BLaER1 (cell line): Measurements from ENCODE around the gene MPZL1.
"Not testable (repeated sequence)": the region's sequence is repeated elsewhere in the genome, so short reads cannot be mapped to it uniquely, and the experiment has no call there.

Source experiments
- H3K27ac ChIP-seq: shearing (Covaris generic); formaldehyde crosslinking; 2 replicates; pipeline ENCODE4 v1.8.1; 2022
- H3K27me3 ChIP-seq: shearing (Covaris generic); formaldehyde crosslinking; 2 replicates; pipeline ENCODE4 v1.8.1; 2022
- H3K36me3 ChIP-seq: shearing (Covaris generic); formaldehyde crosslinking; 2 replicates; pipeline ENCODE4 v1.8.1; 2022
- H3K4me1 ChIP-seq: shearing (Covaris generic); formaldehyde crosslinking; 2 replicates; pipeline ENCODE4 v1.8.1; 2022
- H3K4me2 ChIP-seq: shearing (Covaris generic); formaldehyde crosslinking; 2 replicates; pipeline ENCODE4 v1.8.1; 2022
- H3K4me3 ChIP-seq: shearing (Covaris generic); formaldehyde crosslinking; 2 replicates; pipeline ENCODE4 v1.8.1; 2022
- H3K9ac ChIP-seq: shearing (Covaris generic); formaldehyde crosslinking; 2 replicates; pipeline ENCODE4 v1.8.1; 2022
- H3K9me3 ChIP-seq: shearing (Covaris generic); formaldehyde crosslinking; 2 replicates; pipeline ENCODE4 v1.8.1; 2022
- H4K20me1 ChIP-seq: shearing (Covaris generic); formaldehyde crosslinking; 2 replicates; pipeline ENCODE4 v1.8.1; 2022
- Cebpa-rat ChIP-seq: shearing (Covaris generic); IDR thresholded peaks from 2 replicates; pipeline ENCODE4 v1.8.1; 2022

MPZL1 gene

GRCh38 chr1:167715157-167715999 lies 6.4 kb upstream of the MPZL1 start:
- peak overlapping the region; percentile 75 for H3K4me3 ChIP-seq
- H4K20me1 ChIP-seq: peaks cover 35% of the 10 kb centered on the region
- peaks cover 42% of the 10 kb centered on the region for H3K27me3 ChIP-seq
- H3K27ac ChIP-seq: peak overlapping the region; percentile 51; the same call in 1 of the 2 replicates
- peaks cover 47% of the 10 kb centered on the region for H3K4me1 ChIP-seq
- peak overlapping the region; percentile 78 for H3K9ac ChIP-seq
- no peaks in the 10 kb centered on the region for H3K36me3 ChIP-seq
- no peak for TF ChIP-seq Cebpa-rat
- no peaks in the 10 kb centered on the region for H3K9me3 ChIP-seq
- peak overlapping the region; percentile 96 for H3K4me2 ChIP-seq

GRCh38 chr1:167716000-167716271 lies 5.8 kb upstream of the MPZL1 start:
- no peak for TF ChIP-seq Cebpa-rat
- Histone ChIP-seq H3K4me1 (peaks cover 52% of the 10 kb centered on the region), H3K27ac (no peak overlapping the region), H3K27me3 (peaks cover 36% of the 10 kb centered on the region), H3K4me3 (peak overlapping the region; percentile 75), H3K36me3 (no peaks in the 10 kb centered on the region), H4K20me1 (peaks cover 29% of the 10 kb centered on the region), H3K9ac (peak overlapping the region; percentile 70), H3K9me3 (no peaks in the 10 kb centered on the region), H3K4me2 (peak overlapping the region; percentile 94)

- Histone ChIP-seq H3K36me3 (no peaks in the 10 kb centered on the region), H3K4me1 (peaks cover 57% of the 10 kb centered on the region), H3K27ac (no peak overlapping the region), H3K27me3 (peaks cover 22% of the 10 kb centered on the region), H3K9ac (no peak overlapping the region), H3K4me3 (no peak overlapping the region), H3K4me2 (no peak overlapping the region), H3K9me3 (no peaks in the 10 kb centered on the region), H4K20me1 (peaks cover 16% of the 10 kb centered on the region)
- no peak for TF ChIP-seq Cebpa-rat
Observed at GRCh38 chr1:167717351-167717750, 4.4 kb upstream of the MPZL1 start.

- H3K9ac ChIP-seq: peak overlapping the region; percentile 44; the same call in 1 of the 2 replicates
- H4K20me1 ChIP-seq: peaks cover 14% of the 10 kb centered on the region
- peaks cover 4% of the 10 kb centered on the region for H3K27me3 ChIP-seq
- no peak overlapping the region for H3K27ac ChIP-seq
- no peak for TF ChIP-seq Cebpa-rat
- H3K4me3 ChIP-seq: peak overlapping the region; percentile 22; the same call in 1 of the 2 replicates
- peaks cover 58% of the 10 kb centered on the region for H3K4me1 ChIP-seq
- H3K36me3 ChIP-seq: no peaks in the 10 kb centered on the region
- no peaks in the 10 kb centered on the region for H3K9me3 ChIP-seq
- H3K4me2 ChIP-seq: peak overlapping the region; percentile 88
Observed at GRCh38 chr1:167718914-167719691, 2.7 kb upstream of the MPZL1 start.

- Histone ChIP-seq H3K4me3 (peak overlapping the region; percentile 22; the same call in 1 of the 2 replicates), H3K9ac (peak overlapping the region; percentile 44; the same call in 1 of the 2 replicates), H4K20me1 (peaks cover 22% of the 10 kb centered on the region), H3K4me1 (peaks cover 64% of the 10 kb centered on the region), H3K4me2 (peak overlapping the region; percentile 88)
- not testable (repeated sequence) for H3K9me3 ChIP-seq, H3K27me3 ChIP-seq, H3K27ac ChIP-seq, H3K36me3 ChIP-seq
Observed at GRCh38 chr1:167719715-167720421, 1.9 kb upstream of the MPZL1 start.

- TF ChIP-seq Cebpa-rat: no peak
- 0 out of 2 replicates have a peak, but pooled peaks cover 4% of the 10 kb centered on the region for H3K36me3 ChIP-seq
- H3K9me3 ChIP-seq: no peaks in the 10 kb centered on the region
- H3K9ac ChIP-seq: peak overlapping the region; percentile 89
- H4K20me1 ChIP-seq: peaks cover 34% of the 10 kb centered on the region
- no peaks in the 10 kb centered on the region for H3K27me3 ChIP-seq
- peak overlapping the region; percentile 36 for H3K27ac ChIP-seq
- peak overlapping the region; percentile 88 for H3K4me2 ChIP-seq
- H3K4me1 ChIP-seq: peaks cover 64% of the 10 kb centered on the region
- peak overlapping the region; percentile 98 for H3K4me3 ChIP-seq
Observed at GRCh38 chr1:167720965-167721616, 691 bp upstream of the MPZL1 start.

- Histone ChIP-seq H3K9me3 (no peaks in the 10 kb centered on the region), H3K27ac (peak overlapping the region; percentile 86), H3K4me2 (peak overlapping the region; percentile 88), H3K27me3 (no peaks in the 10 kb centered on the region), H3K36me3 (peaks cover 6% of the 10 kb centered on the region; the same call in 1 of the 2 replicates), H4K20me1 (peaks cover 46% of the 10 kb centered on the region), H3K9ac (peak overlapping the region; percentile 89), H3K4me3 (peak overlapping the region; percentile 98), H3K4me1 (peaks cover 57% of the 10 kb centered on the region)
- no peak for TF ChIP-seq Cebpa-rat
Observed at GRCh38 chr1:167722152-167722869, 529 bp downstream of the MPZL1 start.

- Histone ChIP-seq H3K36me3 (peaks cover 11% of the 10 kb centered on the region; the same call in 1 of the 2 replicates), H4K20me1 (peaks cover 52% of the 10 kb centered on the region), H3K4me1 (peaks cover 57% of the 10 kb centered on the region), H3K27me3 (no peaks in the 10 kb centered on the region), H3K4me2 (peak overlapping the region; percentile 88), H3K4me3 (peak overlapping the region; percentile 98), H3K9me3 (no peaks in the 10 kb centered on the region), H3K27ac (peak overlapping the region; percentile 86), H3K9ac (peak overlapping the region; percentile 89)
- TF ChIP-seq Cebpa-rat: no peak
Observed at GRCh38 chr1:167722870-167723251, 1.1 kb downstream of the MPZL1 start.
